ENCODE data around the gene FLRT1.

Gene FLRT1

DNA sequence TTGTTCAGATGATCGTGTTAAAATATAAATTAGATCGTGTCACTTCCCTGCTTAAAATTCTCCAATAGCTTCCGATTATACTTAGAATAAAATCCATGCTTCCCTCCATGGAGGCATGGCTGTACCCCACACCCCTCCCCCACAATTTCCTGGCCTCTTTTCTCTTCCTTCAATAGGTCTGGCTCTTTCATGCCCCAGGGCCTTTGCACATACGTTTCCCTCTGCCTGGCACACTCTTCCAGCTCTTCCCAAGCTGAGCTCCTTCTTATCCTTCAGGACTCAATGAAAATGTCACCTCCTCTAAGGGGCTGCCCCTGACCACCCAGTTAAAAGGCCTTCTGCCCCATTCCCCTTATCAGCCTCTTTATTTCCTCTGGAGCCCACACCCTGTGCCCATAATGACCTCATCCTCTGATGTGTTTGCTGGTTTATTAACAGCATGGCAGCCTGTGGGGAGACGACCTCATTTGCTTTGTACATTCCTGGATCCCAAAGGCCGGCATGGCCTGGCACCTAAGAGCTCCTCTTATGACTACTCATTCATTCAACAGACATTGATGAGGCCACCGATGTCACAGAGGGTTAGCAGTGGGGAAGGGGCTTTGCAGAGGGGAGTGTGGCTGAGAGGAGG lies 9.0 kb upstream of the FLRT1 start:
- H3K4me3 ChIP-seq (ENCODE audit: low read length) = no peak overlapping the region
- no peak for TF ChIP-seq ZNF274 (IDR thresholded peaks at IDR 0.05; ENCODE audit: low read depth, low read length)

DNA sequence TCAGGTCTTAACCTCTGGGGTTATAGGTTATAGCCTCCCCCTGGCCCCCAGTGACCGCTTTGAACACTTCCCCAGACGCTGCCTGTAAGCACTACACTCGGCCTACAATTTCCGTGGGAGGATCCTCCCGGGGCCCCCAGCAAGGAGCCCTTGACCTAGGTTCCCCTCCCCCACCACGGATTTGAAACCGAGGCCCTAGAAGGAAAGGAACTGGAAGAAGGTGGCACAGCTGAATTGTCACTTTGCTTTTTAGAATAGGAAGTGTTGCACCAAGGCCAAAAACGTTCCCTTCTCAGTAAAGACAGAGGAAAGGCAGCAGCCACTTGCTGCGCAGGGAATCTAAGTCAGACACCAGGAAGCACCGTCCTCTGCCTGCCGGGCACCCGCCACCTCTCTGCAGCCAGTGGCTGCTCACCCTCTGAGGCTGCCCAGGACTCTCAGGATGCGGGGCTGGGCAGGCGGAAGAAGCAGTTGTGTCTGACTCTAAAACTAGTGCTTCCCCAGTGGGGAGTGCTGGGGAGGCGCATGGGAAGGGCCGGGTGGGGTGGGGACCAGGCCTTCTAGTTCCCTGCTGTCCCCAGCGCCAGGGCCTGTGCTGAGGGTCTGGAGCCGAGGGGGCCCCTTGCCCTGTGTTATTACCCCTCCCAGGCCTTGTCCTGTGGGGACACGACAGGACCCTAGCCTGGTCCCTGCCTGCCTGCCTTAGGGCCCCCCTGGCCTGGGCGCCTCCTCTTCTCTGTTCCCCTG lies 7.9 kb upstream of the FLRT1 start:
- TF ChIP-seq ZNF274 (IDR thresholded peaks at IDR 0.05; ENCODE audit: low read depth, low read length) = no peak
- no peak overlapping the region for H3K4me3 ChIP-seq (ENCODE audit: low read length)

DNA sequence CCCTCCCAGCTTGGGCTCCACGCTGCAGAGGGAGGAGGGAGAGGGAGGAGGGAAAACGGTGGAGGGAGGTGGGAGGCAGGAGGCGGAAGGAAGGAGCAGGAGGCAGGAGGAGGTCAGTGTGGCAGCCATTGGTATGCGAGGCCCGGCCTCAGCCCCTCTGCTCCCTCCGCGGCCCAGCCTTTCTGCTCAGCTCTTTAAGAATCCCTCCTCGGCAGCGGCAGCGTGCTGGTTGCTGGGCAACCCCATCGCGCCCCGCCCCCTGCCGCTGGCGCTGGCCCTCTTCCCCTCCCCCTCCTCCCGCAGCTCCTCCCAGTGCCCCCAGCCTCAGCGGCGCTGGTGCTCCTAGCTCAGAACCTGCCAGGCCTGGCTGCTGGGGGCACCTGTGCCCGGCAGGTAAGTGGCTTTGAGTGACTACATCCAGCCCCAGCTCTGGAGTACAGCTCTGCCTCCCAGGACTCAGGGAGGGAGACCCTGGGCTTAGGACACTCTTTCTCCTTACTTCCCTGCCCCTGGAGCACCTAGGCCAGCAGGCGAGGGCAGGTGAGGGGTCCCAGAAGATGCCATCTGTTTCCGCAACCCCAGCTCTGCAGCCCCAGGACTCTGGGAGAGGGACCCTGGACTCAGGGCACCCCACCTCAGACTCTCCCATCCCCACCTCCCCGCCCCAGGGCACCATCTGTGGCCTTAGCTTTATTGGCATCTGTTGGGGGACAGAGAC lies 7.2 kb upstream of the FLRT1 start:
- no peak overlapping the region for H3K4me3 ChIP-seq (ENCODE audit: low read length)
- no peak for TF ChIP-seq ZNF274 (IDR thresholded peaks at IDR 0.05; ENCODE audit: low read depth, low read length)

DNA sequence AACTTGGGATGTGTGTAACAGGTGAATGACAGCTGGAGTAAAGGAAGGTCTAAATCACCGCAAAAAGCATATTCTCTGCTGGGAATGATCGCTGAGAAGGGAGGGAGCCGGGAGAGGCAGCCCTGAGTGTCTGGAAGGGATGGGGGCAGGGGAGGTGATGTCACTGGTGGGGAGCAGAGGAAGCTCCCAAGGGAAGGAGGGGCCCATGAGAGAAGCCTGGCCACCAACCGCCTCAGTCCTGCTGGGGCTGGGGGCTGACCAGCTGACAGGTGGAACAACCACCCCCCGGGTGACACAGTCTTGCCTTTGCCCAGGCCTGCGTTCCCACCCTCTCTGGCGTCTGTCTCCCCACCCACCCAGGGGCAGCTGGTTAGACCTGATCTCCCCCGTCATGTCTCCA lies 6.0 kb upstream of the FLRT1 start:
- TF ChIP-seq ZNF274 (IDR thresholded peaks at IDR 0.05; ENCODE audit: low read depth, low read length) = no peak
- H3K4me3 ChIP-seq (ENCODE audit: low read length) = no peak overlapping the region

DNA sequence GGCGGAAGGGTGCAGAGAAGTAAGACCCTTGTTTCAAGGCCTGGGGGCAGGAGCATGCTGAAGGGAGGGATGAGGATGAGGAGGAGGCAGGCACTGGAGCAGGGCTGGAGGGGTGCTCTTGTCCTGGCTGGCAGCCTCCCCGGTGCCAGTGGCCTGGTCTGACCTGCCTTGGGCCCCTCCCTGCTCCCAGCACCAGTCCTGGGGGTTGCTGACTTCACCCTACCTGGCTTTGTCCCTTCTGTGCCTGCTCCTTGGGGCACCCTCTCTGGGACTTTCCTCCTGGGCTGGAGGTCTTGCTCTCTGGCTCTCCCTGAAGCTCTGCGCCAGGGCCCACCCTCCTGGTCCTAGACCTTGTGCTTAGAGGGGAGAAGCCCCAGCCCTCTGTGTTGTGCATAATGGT lies 4.7 kb upstream of the FLRT1 start:
- no peak overlapping the region for H3K4me3 ChIP-seq (ENCODE audit: low read length)
- no peak for TF ChIP-seq ZNF274 (IDR thresholded peaks at IDR 0.05; ENCODE audit: low read depth, low read length)

DNA sequence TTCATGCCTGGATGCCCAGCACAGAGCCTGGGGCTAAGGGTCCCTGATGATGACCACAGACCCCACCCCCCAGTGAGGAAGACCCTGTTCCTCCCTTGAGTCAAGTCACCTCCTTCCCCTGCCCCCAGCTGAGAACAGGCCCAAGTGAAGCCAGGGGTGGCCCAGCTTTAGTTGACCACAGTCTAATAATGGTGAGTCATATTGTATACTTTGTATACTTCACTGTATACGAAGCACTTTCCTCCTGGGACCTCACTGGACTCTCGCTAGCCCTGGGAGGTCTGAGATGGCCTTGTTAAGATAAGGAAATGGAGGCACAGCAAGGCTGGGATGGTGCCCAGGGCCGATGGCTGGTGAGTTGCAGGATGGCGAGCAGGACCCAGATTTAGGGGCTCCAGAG lies 3.7 kb upstream of the FLRT1 start:
- TF ChIP-seq ZNF274 (IDR thresholded peaks at IDR 0.05; ENCODE audit: low read depth, low read length) = no peak
- H3K4me3 ChIP-seq (ENCODE audit: low read length) = no peak overlapping the region

DNA sequence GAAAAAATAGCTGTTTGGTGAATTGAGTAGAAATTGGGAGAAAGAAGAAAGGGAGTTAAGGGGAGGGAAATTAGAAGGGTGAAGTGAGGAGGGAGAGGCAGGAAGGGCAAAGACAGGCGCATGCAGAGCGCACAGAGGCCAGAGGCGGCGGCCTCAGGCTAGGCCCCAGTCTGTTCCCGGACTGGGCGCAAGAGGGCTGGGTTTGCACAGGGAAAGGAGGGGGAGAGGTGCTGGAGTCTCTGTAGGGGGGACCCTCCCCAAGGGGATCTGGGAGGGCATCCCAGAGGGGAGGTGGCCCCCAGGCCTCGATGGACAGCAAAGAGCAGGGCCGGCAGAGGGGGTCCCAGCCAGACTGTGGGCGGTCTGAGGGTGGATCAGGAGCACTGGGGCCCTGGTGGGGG lies 1.3 kb upstream of the FLRT1 start:
- no peak overlapping the region for H3K4me3 ChIP-seq (ENCODE audit: low read length)
- TF ChIP-seq ZNF274 (IDR thresholded peaks at IDR 0.05; ENCODE audit: low read depth, low read length) = no peak

DNA sequence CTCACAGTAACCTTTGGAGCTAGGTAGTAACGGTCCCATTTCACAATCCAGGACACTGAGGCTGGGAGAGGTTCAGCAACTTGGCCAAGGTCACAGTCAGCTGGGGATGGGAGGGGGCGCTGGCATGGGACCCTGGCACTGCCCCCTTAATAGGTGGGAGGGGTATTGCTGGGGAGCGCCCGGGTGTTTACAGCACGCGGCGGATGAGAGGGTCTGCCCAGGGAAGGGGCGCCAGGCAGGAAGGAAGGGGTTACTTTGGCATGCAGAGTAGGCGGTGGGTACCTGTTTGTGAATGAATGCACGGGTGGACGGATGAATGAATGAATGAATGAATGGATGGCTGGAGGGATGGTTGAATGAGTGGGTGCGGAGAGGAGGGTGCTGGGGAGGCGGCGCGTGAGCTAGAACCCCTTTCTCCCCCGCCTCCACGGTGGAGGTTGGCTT lies 628 bp upstream of the FLRT1 start:
- H3K4me3 ChIP-seq (ENCODE audit: low read length) = no peak overlapping the region
- TF ChIP-seq ZNF274 (IDR thresholded peaks at IDR 0.05; ENCODE audit: low read depth, low read length) = no peak

DNA sequence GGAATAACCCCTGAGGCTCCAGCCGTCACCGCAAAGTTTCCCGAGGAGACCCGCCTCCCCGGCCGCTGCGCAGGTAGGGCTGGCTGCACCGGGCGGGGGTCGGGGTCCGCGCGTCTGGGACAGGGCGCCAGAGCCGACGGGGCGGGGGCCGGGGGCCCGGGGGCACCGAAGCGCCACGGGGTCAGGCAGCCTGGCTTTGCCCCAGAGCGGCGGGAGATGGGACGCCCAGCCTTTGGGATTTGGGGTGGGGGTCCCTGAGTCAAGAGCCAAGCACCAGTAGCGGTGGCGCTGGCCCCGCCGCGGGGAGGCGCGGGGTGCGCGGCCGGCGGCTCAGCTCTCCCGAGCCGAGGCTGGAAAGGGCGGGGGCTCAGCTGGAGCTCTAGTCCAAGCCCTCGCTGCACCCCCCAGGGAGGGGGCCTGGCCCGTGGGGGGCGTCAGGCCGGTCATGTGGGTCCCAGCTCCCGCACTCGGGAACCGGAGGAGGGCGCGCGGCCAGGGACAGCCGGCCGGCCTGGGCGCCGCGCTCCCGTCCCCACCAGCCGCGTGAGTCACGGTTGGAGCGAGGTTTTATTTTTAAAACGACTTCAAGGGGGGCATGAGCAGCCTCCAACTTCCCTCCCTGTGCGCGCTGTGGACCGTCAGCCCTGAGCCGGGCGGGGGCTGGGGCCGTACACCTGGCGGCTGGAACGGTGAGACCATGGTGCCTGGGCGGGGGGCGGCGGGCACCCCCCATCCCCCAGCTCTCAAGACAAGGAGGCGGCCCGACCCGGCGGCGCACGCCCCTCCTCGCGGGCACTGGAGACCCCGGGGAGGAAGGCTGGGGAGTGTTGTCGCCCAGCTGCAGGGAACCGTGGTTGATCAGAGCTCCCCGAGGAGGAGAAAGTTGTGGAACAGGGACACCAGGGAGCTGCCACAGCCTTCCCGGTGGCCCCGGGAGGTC lies 626 bp downstream of the FLRT1 start:
- H3K4me3 ChIP-seq (ENCODE audit: low read length) = no peak overlapping the region
- TF ChIP-seq ZNF274 (IDR thresholded peaks at IDR 0.05; ENCODE audit: low read depth, low read length) = no peak

DNA sequence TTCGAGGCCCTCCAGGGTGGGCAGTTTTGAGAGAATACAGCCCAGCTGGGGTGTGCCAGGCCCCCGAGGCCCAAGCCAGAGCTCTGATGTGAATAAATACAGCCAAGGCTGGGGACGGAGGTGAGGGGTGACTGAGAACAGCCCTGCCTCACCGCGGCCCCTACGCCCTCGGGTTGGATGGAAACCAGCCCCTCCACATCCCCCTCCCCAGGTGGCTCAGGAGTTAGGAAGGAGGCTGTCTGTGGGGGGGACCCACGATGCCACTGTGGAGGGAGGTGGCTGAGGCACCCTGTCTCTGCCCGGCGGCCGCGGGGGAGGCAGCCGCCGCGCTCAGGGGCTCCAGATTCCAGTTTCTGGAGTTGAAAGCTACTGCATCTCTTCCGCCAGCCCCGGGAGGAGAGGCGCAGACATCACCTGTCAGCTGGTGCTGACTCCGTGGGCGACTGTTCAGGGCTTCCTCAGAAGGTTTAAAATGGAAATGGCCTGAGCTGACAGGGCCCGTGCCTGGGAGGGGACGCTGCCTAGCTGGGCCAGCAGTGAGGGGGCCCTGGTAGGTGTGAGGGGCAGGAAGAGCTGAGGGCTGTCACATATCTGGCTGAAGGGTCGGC lies 1.4 kb downstream of the FLRT1 start:
- TF ChIP-seq ZNF274 (IDR thresholded peaks at IDR 0.05; ENCODE audit: low read depth, low read length) = no peak
- no peak overlapping the region for H3K4me3 ChIP-seq (ENCODE audit: low read length)

DNA sequence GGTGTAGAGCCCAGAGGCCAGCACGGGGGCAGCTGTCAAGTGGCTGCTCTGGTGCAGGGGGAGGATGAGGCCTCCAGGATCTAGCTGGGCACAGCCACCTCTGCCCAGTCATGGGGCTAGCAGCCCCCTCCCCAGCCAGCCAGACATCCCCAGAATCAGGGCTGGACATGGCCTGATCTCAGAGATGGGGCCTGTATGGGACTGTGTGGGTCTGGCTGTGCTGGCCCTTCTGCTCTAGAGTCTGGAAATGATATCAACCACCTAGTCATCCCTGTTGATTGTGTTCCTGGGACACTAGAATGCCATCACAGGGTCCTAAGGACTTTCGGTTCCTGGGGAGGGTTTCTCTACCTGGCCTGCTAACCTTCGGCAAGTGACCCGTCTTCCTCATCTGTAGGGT lies 2.8 kb downstream of the FLRT1 start:
- H3K4me3 ChIP-seq (ENCODE audit: low read length) = no peak overlapping the region
- TF ChIP-seq ZNF274 (IDR thresholded peaks at IDR 0.05; ENCODE audit: low read depth, low read length) = no peak

DNA sequence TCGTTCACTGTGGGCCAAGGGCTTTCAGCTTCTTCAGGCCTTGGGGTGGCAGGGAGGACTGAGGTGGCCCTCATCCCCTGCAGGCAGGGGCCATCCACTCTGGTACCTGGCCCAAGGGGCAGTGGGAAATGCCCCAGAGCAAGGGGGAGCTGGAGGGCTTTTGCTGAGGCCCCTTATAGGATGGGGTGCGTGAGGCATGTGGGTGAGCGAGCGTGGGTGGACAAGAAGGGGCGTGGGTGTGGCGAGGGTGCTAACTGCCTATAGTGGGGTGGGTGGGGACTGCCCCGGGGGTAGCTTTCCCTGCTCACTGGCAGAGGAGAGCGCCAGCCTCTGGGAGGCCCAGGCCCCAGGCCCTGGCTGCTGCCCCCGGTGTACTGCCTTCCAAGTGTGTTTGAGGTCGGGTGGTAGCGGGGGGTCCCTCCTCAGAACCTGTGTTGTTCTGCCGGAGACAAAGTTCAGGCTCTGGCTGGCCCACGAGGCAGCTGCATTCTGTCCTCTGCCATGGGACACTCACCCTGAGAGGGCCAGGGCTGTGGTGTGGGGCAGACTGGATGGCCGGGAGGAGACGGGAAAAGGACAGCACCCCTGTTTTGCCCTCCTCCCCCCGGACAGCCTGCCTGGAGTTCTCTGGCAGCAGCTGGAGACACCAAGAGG lies 3.4 kb downstream of the FLRT1 start:
- TF ChIP-seq ZNF274 (IDR thresholded peaks at IDR 0.05; ENCODE audit: low read depth, low read length) = no peak
- no peak overlapping the region for H3K4me3 ChIP-seq (ENCODE audit: low read length)

DNA sequence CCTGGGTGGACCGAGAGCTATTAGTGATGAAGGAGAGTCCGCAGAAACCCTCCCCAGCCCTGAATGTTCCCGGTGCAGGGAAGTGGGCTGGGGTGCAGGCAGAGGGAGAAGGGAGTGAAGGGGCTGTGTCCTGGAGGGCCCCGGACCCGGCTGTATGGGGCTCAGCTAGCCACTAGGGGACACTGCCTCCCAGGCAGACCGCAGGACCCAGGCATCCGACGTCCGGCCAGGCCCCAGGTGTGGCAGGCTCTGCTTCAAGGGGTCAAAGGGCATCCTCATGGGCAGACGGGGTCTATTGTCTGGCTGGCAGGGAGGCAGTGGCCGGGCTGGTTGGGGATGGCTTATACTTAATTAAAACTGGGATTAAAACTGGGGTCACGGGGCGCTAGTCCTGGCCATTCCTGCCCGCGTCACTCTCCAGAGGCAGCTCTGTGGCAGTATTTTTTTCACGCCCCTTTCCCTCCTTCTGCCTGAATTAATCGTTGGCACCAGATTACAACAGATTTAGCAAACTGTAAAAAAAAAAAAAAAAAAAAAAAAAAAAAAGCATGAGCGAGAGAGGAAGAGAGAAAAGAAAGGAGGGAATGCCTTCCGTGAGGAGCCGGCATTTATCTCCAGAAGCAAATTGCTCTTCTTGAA lies 5.1 kb downstream of the FLRT1 start:
- no peak overlapping the region for H3K4me3 ChIP-seq (ENCODE audit: low read length)
- TF ChIP-seq ZNF274 (IDR thresholded peaks at IDR 0.05; ENCODE audit: low read depth, low read length) = no peak
